ENCODE data around the gene GNG10.
A peak's percentile ranks its signal among the peaks of the same experiment; 100 is the strongest.

The GNG10 gene

GRCh38 chr9:111637421-111637950 lies 23.9 kb upstream of the GNG10 start:
- ChIA-PET POLR2A (no interaction called here), CTCF (no interaction called here)
- TF ChIP-seq PRDM1 (tag by site-specific recombination; IDR thresholded peaks at IDR 0.05) (peak; percentile 95), ZNF133 (tag by site-specific recombination; IDR thresholded peaks at IDR 0.05) (no peak)

GRCh38 chr9:111644195-111644772 lies 17.1 kb upstream of the GNG10 start:
- Histone ChIP-seq H3K4me1 (ENCODE audit: control insufficient read depth, insufficient read depth, low read length) (no peaks in the 10 kb centered on the region), H3K9me3 (ENCODE audit: control insufficient read depth, insufficient read depth, low read depth, low read length) (no peaks in the 10 kb centered on the region), H3K4me3 (ENCODE audit: low read depth, low read length) (no peak overlapping the region), H3K27ac (ENCODE audit: extremely low read depth, low read depth, low read length) (no peak overlapping the region), H3K36me3 (ENCODE audit: control insufficient read depth in 2 of 2, insufficient read depth in 1 of 2, low read length in 2 of 2) (peaks cover 10 to 41% of the 10 kb centered on the region in 2 experiments; a peak in 2 of 3 replicates)
- TF ChIP-seq ZNF626 (tag by site-specific recombination; IDR thresholded peaks at IDR 0.05) = no peak
- TF ChIP-seq, protein P1, sequence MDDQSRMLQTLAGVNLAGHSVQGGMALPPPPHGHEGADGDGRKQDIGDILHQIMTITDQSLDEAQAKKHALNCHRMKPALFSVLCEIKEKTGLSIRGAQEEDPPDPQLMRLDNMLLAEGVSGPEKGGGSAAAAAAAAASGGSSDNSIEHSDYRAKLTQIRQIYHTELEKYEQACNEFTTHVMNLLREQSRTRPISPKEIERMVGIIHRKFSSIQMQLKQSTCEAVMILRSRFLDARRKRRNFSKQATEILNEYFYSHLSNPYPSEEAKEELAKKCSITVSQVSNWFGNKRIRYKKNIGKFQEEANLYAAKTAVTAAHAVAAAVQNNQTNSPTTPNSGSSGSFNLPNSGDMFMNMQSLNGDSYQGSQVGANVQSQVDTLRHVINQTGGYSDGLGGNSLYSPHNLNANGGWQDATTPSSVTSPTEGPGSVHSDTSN (CRISPR knock-in tag; IDR thresholded peaks at IDR 0.05) = no peak
- no peak for TF ChIP-seq ZSCAN23 (tag by site-specific recombination; IDR thresholded peaks at IDR 0.05)
- TF ChIP-seq ZNF221 (tag by site-specific recombination; IDR thresholded peaks at IDR 0.05; ENCODE audit: borderline replicate concordance) = no peak
- no peak for TF ChIP-seq ZBTB17 (tag by site-specific recombination; IDR thresholded peaks at IDR 0.05)
- TF ChIP-seq ZNF792 (tag by site-specific recombination; IDR thresholded peaks at IDR 0.05) = no peak
- no peak for TF ChIP-seq ZNF837 (tag by site-specific recombination; IDR thresholded peaks at IDR 0.05)
- no peak for TF ChIP-seq KLF16 (tag by site-specific recombination; IDR thresholded peaks at IDR 0.05)
- TF ChIP-seq ZNF112 (tag by site-specific recombination; IDR thresholded peaks at IDR 0.05) = no peak
- TF ChIP-seq REPIN1 (tag by site-specific recombination; IDR thresholded peaks at IDR 0.05; ENCODE audit: low read depth) = no peak
- TF ChIP-seq SP2 (tag by site-specific recombination; IDR thresholded peaks at IDR 0.05) = no peak
- CTCF ChIA-PET = interaction anchor here (0.7 kb wide), 1 partner anchor 1500 kb away, joined by 3 read pairs; no protein-coding TSS in a partner anchor
- POLR2A ChIA-PET = no interaction called here

More at GRCh38 chr9:111637421-111637950, 23.9 kb upstream of the GNG10 start:
- no peaks in the 10 kb centered on the region for H3K36me3 ChIP-seq (ENCODE audit: control insufficient read depth in 2 of 2, insufficient read depth in 1 of 2, low read length in 2 of 2)
- no peaks in the 10 kb centered on the region for H3K9me3 ChIP-seq (ENCODE audit: control insufficient read depth, insufficient read depth, low read depth, low read length)
- peaks cover 2% of the 10 kb centered on the region; the same call in 1 of the 2 replicates for H3K4me1 ChIP-seq (ENCODE audit: control insufficient read depth, insufficient read depth, low read length)
- H3K27ac ChIP-seq (ENCODE audit: extremely low read depth, low read depth, low read length) = no peak overlapping the region
- H3K4me3 ChIP-seq (ENCODE audit: low read depth, low read length) = no peak overlapping the region

- no peaks in the 10 kb centered on the region for H3K9me3 ChIP-seq (ENCODE audit: control insufficient read depth, insufficient read depth, low read depth, low read length)
- TF ChIP-seq ZBTB11 (tag by site-specific recombination; conservative IDR thresholded peaks at IDR 0.05; ENCODE audit: low read depth) (no peak), ZBTB44 (tag by site-specific recombination; IDR thresholded peaks at IDR 0.05) (no peak)
- TF ChIP-seq, protein P2, sequence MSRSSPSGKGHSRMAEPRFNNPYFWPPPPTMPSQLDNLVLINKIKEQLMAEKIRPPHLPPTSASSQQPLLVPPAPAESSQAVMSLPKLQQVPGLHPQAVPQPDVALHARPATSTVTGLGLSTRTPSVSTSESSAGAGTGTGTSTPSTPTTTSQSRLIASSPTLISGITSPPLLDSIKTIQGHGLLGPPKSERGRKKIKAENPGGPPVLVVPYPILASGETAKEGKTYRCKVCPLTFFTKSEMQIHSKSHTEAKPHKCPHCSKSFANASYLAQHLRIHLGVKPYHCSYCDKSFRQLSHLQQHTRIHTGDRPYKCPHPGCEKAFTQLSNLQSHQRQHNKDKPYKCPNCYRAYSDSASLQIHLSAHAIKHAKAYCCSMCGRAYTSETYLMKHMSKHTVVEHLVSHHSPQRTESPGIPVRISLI (tag by site-specific recombination; IDR thresholded peaks at IDR 0.05) = peak; percentile 12; the same call in 1 of the 2 replicates
- H3K27ac ChIP-seq (ENCODE audit: extremely low read depth, low read depth, low read length) = no peak overlapping the region
- ChIA-PET POLR2A (interaction anchor here (0.9 kb wide), 1 partner anchor 16 kb away, joined by 3 read pairs; the partner anchor contains the start of gene GNG10), CTCF (interaction anchor here (0.6 kb wide), 1 partner anchor 64 kb away, joined by 3 read pairs; no protein-coding TSS in a partner anchor)
- peaks cover 15 to 55% of the 10 kb centered on the region in 2 experiments for H3K36me3 ChIP-seq (ENCODE audit: control insufficient read depth in 2 of 2, insufficient read depth in 1 of 2, low read length in 2 of 2)
- H3K4me3 ChIP-seq (ENCODE audit: low read depth, low read length) = no peak overlapping the region
- H3K4me1 ChIP-seq (ENCODE audit: control insufficient read depth, insufficient read depth, low read length) = no peaks in the 10 kb centered on the region
Observed at GRCh38 chr9:111645806-111646205, 15.6 kb upstream of the GNG10 start.
